HG02623 (cell line): ENCODE measurements around the gene MSS51.
"Not testable (repeated sequence)": the region's sequence is repeated elsewhere in the genome, so short reads cannot be mapped to it uniquely, and the experiment has no call there.

Experiments used
- ATAC-seq: cut with Tn5 transposase; IDR thresholded peaks from one replicate; pipeline ENCODE4 v1.9.1; 2021; ENCODE audit warnings: moderate library complexity; ENCODE audit not compliant: unreplicated experiment

MSS51 gene

GRCh38 chr10:73414230-73414945 lies 19.0 kb downstream of the MSS51 start:
- peak; percentile 23 for ATAC-seq

DNA sequence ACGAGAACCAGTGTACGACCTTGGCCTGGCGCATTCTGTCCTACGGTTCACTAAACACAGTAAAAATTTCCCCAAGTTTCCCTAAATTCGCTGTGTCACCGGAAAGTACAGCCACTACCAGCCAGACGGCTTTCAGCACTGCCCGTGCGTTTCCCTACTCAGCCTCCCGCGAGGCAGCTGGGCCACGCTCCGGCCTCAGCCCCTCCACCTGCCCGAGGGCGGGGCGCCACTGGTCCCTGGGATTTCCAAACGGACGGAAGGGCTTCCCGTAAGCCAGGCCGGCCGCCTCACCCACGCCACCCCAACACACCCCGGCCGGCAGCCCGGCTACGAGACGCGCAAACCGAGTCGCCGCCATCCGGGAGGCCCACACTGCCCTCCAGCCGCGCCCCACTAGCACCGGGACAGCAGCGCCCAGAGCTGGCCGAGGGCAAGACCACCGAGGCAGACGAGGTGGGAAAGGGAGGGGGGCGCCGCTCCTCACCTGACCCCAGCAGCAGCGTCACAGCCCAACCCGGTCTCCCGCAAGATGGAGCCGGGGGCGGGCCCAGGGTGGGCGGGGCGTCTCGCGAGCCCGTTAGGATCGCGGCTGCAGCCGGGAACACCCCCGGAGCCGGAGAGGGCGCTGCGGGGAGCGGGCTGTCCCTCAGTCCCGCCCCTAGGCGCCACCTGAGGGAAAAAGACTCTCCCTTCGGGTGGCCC lies 19.7 kb downstream of the MSS51 start, which contains the start of gene ANXA7:
ANXA7 (minus strand) TSS at position 531 of the 702 bp plus-strand sequence. CDS start 13,202 bp downstream, outside the sequence.
- ATAC-seq = peak; percentile 83

DNA sequence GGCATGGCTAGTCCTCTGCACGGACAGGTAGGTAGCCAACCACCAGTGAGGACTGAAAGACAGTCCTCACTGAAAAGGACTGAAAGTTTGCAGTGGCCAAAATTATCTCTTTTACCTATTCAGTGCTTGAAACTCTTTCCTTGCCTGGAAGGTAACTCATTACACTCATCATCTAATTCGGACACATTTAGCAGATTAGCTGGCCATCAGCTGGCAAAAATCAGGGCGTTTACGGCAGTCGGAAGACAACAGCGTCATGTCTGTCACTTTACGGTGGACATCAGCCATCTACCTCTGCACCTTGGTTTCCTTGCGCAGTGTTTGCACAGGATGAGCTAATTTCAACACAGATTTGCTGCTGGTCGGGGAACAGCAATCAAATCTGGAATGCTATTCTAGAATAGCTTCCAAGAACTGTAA lies 20.2 kb downstream of the MSS51 start:
- peak; percentile 9 for ATAC-seq

DNA sequence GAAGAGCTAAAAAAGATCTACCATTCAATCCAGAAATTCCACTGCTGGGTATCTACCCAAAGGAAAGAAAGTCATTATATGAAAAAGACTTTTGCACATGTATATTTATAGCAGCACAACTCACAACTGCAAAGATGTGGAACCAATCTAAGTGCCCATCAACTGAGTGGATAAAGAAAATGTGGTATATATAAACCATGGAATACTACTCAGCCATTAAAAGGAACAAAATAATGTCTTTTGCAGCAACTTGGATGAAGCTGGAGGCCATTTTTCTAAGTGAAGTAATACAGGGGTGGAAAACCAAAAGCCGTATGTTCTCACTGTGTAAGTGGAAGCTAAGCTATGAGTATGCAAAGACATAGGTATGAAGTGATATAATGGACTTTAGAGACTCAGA lies 22.5 kb downstream of the MSS51 start:
- ATAC-seq = no peak

- no peak for ATAC-seq
Observed at GRCh38 chr10:73408978-73409521, 24.3 kb downstream of the MSS51 start.

- no peak for ATAC-seq
Observed at GRCh38 chr10:73408061-73408460, 25.3 kb downstream of the MSS51 start.

DNA sequence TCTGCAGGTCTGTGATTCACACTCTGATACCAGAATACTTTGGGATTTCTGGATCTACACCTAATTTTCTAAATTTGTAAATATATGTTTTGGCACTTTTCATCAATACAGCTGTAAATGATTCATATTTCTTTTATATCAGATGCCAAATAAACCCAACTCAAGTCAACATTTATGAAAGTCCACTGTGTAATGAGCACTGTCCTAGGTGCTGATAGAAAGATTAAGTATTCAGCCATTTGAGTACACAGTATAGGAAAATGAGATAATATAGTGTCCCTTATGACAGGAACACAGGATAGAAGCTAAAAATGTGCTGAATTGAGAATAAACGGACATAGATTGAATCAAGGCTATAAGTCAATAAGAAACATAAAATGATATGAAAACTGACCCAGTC lies 25.9 kb downstream of the MSS51 start:
- no peak for ATAC-seq

DNA sequence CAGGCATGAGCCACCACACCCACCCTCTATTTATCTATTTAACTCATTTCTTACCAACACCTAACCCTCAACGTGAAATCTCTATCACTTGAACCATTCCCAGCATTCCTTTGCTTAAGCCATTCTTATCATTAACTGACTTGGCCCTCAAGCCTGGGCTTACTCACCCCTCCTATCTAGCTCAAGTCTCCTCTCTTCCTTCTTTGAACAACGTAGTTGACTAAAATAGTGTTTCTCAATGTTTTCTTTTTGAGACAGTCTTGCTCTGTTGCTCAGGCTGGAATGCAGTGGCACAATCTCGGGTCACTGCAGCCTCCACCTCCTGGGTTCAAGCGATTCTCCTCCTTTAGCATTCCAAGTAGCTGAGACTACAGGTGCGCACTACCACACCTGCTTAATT lies 26.5 kb downstream of the MSS51 start:
- ATAC-seq = no peak

DNA sequence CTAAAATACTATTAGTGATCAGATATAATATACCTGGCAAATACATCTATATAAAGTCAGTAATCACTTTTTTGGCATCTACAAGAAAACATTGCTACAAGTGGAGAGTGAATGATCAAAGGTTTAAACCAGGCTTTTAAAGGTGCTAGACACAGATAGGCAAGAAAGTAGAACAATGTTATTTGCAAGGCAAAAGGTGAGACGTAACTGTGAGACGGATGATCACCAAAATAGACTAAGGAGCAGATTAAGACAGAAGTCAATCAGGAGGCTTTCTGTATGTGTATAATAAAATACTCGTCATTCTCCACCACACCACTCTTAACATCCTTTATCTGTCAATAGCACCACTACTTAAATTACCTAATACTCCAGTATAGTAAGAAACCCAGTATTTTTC lies 27.8 kb downstream of the MSS51 start:
- ATAC-seq = no peak

DNA sequence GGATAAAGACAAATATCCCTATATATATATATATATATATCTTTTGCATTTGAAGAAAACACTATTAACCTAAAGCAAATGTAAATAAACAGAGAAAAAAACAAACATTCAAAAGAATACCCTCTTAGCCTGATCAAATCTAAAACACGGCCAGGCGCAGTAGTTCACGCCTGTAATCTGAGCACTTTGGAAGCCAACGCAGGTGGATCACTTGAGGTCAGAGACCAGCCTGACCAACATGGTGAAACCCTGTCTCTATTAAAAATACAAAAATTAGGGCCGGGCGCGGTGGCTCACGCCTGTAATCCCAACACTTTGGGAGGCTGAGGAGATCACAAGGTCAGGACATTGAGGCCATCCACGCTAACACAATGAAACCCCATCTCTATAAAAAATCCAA lies 28.7 kb downstream of the MSS51 start:
- ATAC-seq = no peak

GRCh38 chr10:73401636-73402035 lies 31.7 kb downstream of the MSS51 start:
- no peak for ATAC-seq

DNA sequence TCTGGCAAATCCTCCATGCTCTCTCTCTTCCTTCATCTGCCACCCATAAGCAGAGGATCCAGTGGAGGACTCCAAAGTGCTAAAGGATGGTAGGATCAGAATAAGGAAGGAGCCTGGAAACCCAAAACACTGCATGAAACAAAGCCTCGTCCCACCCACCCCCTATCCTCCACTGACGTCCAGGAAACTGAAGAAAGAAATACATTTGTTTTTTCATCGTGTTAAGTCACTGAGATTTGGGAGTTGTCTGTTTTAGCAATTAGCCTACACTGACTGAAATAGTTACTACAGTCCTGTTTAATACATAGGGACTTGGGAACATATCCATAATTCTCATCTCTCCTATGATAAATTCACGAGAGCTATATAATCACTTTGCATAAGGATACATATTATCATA lies 34.3 kb downstream of the MSS51 start:
- no peak for ATAC-seq

DNA sequence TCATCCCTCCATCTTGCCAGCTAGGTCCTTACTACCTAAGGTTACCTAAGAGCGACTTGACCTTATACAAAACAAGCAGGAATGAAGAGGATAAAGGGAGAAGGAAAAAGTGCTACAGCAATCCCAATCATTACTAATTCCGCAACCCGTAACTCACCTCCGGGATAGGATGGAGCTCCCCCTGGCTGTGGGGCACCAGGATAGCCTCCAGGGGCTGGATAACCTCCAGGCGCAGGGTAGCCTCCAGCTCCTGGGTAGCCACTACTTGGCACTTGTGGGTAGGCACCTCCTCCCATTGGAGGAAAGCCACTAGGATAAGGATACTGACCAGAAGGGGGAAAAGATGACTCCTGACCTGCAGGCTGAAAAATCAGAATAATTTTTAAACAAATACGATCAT lies 35.3 kb downstream of the MSS51 start:
- ATAC-seq = no peak

- not testable (repeated sequence) for ATAC-seq
Observed at GRCh38 chr10:73394325-73394724, 39.0 kb downstream of the MSS51 start.

- no peak for ATAC-seq
Observed at GRCh38 chr10:73388228-73388627, 45.1 kb downstream of the MSS51 start.

- no peak for ATAC-seq
Observed at GRCh38 chr10:73386583-73386982, 46.8 kb downstream of the MSS51 start.

GRCh38 chr10:73379064-73379748 lies 54.2 kb downstream of the MSS51 start:
- ATAC-seq = no peak

- ATAC-seq = no peak
Observed at GRCh38 chr10:73376679-73377078, 56.7 kb downstream of the MSS51 start.
